GM04504 (cell line): ENCODE data around the gene DDIAS.
"Not testable (repeated sequence)": the region's sequence is repeated elsewhere in the genome, so short reads cannot be mapped to it uniquely, and the experiment has no call there.

Experiments
- DNase-seq: peaks from one replicate; pipeline ENCODE4 v3.0.0-alpha.2; 2012; ENCODE audit warnings: low read depth

DDIAS gene, protein sequence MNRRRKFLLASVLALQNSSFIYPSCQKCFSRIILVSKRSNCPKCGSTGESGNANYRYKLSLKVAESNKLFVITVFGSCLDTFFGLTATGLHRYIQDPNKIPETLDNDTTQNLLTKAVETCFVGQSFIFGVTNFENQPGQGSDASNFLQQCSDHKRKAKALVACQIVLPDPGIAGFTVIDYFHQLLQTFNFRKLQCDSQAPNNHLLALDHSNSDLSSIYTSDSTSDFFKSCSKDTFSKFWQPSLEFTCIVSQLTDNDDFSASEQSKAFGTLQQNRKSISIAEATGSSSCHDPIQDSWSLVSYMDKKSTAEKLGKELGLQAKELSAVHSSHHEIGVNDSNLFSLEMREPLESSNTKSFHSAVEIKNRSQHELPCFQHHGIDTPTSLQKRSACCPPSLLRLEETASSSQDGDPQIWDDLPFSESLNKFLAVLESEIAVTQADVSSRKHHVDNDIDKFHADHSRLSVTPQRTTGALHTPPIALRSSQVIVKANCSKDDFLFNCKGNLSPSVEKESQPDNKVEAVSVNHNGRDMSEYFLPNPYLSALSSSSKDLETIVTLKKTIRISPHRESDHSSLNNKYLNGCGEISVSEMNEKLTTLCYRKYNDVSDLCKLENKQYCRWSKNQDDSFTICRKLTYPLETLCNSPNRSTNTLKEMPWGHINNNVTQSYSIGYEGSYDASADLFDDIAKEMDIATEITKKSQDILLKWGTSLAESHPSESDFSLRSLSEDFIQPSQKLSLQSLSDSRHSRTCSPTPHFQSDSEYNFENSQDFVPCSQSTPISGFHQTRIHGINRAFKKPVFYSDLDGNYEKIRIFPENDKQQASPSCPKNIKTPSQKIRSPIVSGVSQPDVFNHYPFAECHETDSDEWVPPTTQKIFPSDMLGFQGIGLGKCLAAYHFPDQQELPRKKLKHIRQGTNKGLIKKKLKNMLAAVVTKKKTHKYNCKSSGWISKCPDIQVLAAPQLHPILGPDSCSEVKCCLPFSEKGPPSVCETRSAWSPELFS

DNA sequence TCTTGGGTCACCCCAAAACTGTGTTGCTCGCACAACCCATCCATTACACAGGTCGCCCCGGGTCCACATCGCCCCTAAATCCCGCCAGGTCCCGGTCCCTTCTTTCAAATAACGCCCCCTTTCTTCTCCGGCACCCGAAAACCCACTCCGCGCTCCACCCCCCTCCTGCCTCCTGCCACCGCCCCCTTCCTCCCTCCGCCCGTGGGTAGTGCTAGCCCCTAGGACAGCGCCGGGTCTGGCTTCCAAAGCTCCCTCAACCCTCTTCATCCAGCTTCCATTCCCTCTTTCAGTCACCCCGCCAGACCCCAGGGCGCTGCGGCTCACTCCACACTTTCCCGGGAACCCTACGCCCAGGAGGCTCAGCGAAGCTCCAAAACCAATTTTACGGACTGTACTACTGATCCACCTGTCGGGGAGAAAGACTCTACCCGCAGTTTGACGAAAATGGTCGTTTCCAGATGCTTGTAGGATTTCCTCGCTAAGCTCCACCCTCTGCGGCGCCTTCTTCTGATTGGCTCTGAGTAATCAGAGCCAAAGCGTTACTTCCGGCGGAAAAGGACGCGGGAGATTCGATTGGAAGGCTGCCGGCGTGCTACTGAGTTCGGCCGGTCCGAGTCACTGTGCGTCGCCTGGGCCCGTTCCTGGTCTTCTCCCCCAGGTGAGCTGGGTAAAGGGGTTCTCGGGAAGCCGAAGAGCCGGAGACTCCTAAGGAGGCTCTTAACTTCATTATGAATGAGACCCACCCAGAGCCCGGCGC, at the start of gene DDIAS:
Gene DDIAS, plus strand, starts transcription at position 572 of the 757 bp plus-strand sequence. CDS start 13,003 bp downstream, outside the sequence.
- DNase-seq: peak; percentile 95

DNA sequence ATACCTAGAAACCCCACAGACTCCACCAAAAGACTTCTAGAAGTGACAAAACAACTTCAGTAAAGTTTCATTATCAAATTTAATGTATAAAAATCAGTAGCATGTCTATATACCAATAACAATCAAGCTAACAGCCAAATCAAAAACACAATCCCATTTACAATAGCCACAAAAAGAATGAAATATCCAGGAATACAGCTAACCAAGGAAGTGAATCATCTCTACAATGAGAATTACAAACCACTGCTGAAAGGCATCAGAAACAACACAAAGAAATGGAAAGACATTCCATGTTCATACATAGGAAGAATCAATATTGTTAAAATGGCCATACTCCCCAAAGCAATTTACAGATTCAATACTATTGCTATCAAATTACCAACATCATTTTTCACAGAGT, 47.3 kb upstream of the DDIAS start:
- no peak for DNase-seq

DNA sequence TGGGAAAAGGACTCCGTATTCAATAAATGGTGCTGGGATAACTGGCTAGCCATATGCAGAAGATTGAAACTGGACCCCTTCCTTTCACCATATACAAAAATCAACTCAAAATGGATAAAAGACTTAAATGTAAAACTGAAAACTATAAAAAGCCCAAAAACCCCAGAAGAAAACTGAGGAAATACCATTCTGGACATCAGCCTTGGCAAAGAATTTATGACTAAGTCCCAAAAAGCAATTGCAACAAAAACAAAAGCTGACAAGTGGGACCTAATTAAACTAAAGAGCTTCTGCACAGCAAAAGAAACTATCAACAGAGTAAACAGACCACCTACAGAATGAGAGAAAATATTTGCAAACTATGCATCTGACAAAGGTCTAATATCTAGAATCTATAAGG, 46.6 kb upstream of the DDIAS start:
- not testable (repeated sequence) for DNase-seq

DNA sequence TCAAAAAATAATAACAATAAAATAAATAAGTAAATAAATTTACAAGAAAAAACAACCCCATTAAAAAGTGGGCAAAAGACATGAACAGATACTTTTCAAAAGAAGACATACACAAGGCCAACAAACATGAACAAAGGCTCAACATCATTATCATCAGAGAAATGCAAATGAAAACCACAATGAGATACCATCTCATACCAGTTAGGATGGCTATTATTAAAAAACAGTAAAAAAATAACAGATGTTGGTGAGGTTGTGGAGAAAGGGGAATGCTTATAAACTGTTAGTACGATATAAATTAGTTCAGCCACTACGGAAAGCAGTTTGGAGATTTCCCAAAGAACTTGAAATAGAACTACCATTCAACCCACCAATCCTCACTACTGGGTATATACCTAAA, 45.9 kb upstream of the DDIAS start:
- DNase-seq: peak; percentile 6

DNA sequence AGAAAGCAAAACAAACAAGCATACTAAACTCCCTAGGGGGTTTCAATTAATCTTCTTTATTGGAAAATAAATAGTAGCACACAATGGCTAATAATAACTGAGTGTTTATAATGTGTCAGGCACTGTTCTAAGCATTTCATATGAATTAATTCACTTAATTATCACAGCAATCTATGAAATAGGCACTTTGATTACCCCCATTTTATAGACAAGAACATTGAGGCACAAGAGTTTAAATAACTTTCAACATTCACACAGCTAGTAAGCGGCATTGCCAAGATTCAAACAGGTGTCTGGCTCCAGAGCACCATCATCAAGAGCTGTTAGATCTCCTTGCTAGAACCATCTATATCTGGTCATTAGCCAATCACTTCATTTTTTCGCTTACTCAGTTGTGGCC, 44.4 kb upstream of the DDIAS start:
- no peak for DNase-seq

DNA sequence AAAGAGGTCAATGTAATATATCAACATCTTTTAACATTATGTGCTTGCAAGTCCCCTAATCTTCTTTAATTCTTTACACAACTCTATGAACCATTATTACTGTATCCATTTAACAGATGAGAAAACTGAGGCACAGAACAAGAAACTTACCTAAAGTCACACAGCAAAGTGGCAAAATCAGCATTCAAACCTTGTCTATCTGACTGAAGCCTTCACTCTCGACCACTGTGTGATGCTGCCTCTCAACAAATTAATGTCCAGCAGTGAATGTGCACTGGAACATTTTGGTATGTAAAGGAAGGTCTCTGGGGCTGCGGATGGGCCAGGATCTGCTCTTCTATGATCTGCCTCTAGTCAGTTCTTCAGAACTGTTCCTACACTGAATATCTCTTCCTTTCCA, 43.4 kb upstream of the DDIAS start:
- peak; percentile 6 for DNase-seq

DNA sequence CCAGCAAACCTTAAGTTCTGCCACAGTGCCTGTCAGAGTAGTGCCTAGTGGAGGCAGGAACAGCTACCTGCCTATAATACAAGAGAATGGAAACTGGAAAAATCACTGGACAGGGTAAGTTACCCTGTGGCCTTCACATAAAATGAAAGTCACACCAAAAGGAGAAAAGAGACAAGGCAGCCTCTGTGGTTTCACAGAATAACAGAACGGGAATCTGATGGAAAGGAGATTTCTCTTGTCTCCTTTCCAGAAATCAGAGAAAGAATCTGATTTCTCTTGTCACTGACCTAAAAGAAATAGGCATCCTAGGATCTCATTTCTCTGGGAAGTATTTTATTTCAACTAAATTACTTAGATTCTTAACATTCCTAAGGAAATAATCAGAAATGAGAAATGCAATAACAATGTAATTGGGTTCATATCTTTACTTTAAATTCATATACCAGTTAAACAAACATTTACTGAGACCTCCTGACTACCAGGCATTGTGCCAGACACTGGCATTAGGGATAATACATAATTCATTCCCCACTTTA, 42.9 kb upstream of the DDIAS start:
- DNase-seq: peak; percentile 24

DNA sequence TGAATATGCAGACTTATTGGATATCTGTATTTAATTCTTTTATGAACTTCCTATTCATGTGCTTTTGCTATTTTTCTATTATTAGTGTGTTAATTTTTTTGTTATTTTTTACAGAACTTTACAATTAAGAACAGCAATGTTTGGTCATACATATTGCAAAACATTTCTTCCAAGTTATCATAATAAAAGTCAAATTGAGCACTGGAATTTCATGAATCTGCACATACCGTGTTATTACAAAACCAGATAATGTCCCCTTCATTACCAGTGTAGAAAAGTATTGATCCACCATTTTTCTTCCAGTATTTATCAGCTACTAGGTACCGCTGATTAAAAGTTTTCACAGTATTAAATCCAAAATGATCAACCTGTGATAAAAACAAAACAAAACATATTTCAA, 41.8 kb upstream of the DDIAS start:
- DNase-seq: no peak

DNA sequence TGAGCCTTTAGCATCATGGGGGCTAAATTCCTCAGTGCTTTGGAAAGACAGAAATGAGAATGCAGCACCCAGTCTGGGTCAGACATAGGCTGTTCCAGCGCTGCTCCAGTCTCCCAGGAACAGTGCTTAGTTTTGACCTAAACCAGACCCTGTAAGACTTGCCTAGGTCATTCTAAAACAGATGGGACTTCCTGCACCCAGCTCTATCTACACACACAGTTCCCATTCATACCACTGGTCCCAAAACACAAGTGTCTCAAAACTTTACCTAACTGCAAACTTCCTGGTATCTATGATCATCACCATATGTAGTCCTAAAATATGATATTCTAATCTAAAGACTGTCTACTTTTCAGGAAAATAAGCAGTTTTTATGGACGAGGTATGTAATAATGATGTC, 39.2 kb upstream of the DDIAS start:
- no peak for DNase-seq

DNA sequence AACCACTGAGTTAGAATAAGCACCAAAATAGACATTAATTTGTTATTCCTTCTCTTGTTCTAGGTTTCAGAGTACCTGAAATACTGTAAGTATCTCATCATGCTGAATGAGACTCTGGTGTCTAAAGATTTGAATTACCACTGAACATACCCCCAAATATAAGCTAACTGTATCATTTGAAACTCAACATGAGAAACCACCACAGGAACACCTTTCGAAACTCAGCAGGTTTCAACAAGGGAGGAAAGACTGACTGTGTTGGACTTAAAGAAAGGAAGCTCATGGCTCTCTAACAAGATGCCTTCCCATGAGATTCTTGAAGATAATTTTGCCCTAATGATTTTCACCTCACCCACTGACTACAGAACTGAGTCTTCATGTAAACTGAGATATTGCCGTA, 38.3 kb upstream of the DDIAS start:
- no peak for DNase-seq

DNA sequence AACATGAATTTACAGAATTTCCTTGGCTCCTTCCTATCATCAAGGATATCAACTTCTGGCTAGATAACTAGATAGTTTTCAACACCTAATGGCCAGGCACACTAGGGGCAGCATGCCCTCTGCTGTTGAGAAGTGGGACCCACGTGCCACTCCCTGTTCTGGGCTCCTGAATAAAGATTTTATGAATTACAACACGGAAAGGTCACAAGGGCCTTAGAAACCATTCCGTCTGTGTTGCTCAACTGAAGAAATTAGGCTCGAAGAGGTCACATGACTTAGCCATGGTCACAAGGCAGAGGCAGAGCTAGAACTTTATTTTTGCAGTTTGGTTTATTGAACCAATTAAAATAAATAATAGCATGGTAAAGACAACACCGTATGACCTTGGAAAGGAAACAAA, 37.3 kb upstream of the DDIAS start:
- peak; percentile 20 for DNase-seq

DNA sequence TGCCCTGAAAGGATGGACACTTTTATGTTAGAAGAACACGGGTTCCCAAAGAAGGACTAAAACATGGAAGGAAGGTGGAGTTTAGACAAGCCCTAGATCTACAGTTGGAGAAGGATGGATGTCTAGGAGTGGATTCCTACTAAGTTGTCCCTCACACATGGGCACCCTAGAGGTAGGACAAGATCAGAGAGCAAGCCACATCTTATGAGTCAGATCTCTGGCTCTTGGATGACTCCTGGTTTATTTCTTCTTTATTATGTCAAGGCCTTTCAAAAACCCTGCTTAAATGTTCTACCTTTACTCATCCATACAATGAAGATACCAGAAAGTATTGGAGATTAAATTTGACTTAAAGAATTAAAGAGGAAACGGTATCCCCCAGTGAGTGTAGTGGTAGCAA, 35.7 kb upstream of the DDIAS start:
- DNase-seq: peak; percentile 8

DNA sequence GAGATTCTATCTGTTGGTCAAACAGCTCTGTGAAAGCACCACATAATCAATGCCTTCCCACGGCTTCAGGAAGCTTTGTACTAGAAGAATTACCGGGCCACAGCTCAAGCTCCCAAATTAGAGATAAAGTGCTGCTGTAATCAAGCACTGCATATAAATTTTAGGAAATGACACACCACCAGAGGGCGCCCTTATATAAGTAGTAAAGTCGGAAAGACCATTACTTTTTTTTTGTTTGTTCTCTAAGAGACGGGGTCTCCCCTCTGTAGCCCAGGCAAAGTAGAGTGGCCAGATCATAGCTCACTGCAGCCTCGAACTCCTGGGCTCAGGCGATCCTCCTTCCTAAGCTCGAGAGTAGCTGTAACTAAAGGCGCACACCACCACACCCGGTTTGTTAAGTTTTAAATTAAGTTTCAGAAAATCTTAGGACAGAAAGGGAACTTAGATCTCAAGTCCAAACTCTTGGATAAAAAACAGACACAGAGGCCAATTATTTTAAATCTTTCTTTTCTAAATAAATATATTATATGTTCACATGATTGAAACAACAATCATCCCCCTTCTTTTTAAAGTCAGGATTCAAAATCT, 33.9 kb upstream of the DDIAS start:
- DNase-seq: peak; percentile 36

DNA sequence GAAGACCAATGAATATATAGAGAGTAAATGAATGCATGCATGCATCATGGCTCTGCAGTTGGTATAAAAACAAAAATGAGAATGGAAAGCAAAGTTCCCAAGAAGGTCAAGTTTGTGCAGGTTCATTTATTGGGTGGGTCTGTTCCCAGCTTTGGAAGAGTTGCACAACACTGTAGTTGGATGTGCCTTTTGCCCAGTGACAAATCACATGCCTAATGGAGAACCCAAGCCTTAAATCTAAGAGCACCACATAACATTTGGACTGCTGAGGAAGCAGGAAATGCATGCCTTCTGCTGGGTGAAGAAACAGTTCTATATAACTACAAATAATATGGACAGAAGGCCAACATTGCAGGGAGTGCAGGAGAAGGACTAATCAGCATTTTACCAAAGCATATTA, 31.9 kb upstream of the DDIAS start:
- no peak for DNase-seq

DNA sequence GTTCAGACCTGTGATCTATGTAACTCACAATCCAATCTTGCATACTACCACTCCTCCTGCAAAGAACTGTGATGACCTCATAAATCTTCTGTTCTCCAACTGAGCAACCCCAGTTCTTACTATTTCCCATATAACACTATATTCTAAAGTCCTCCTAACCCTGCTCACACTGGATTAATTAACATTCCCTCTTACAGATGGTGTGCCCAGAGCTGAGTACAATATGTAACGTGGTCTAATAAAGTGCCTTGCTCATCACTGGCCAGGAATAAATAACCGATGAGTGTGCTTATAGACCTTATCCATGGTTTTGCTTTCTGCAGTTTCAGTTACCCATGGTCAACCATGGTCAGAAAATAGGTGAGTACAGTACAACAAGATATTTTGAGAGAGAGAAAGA, 29.9 kb upstream of the DDIAS start:
- peak; percentile 32 for DNase-seq

DNA sequence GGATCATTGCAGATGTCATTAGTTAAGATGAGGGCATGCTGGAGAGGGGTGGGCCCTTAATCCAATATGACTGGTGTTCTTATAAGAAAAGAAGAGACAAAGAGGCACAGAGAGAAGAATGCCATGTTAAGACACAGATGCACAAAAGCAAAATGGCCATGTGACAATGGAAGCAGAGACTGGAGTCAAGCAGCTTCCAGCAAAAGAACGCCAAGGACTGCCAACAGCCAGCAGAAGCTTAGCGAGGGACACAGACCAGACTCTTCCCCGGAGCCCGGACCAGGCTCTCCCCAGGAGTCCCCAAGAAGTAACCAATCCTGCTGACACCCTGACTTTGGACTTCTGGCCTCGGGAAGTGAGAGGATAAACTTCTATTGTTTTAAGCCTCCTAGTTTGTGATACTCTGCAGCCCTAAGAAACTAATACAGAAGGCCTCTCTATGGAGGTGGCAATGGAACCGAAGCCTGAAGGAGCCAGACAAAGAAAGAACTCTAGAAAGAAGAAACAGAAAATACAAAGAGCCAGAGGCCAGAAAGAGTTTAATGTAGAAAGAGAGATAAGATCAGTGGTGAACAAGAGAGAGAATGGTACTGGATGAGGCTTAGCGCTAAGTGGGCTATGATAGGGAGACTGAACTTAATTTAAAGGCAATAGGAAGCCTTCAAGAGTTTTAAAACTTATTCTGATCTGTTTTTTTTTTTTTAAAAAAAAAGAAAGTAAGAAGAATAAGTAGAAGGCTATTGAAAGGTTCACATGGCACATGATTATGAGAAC, 29.0 kb upstream of the DDIAS start:
- no peak for DNase-seq

DNA sequence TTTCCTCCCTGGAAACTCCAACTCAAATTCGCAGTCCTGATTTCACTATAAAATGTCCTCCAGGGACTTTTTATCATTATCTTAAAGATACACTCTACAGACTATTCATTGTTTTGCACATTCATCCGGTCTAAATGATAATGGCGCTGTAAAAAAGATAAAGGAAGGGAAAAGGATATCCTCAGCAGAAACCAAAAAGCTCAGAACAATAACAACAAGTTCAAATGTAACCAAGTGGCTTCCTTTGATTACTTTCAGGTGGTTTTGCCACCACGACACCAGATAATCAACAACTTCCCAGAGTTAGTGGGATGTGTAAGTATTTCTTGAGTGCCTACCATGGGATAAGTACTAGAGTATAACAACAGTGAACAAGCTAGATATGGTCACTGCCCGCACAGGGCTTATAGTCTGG, 27.6 kb upstream of the DDIAS start:
- DNase-seq: no peak

DNA sequence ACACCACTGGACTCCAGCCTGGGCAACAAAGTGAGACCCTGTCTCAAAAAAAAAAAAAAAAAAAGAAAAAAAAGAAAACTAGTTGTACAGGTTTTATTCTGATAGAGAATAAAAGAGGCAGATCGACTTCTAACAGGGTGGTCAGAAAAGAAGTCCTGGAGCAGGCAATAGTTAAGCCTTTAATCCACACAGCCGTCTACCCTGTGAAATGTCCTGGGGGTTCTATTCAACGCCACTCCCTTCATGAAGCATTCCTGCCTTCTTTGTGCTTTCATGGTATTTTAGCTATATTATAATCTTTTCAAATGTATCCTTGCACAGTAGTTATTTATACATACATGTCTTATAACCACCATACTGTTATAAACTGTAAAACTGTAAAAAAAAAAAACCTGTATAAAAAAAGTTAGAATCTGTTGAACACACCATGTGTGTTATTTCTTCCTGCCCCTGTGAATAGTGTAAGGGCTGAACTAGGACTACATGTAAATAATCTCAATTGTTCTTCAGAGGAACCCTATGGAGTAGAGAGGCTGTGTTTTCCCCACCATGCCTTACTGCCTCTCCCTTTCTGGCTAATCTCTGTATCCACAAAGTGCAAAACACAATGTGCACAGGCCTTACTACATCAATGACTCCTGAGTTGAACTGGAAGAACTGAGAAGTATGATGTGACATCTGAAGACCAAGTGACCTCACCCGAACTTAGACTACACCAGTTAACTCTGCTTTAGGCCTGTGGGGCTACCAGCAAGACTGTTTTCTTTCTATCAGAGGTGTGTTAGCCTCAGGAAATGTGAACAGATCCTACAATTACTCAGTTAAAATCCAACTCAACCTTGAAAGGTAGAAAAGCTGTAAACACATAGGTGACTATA, 26.7 kb upstream of the DDIAS start:
- no peak for DNase-seq

DNA sequence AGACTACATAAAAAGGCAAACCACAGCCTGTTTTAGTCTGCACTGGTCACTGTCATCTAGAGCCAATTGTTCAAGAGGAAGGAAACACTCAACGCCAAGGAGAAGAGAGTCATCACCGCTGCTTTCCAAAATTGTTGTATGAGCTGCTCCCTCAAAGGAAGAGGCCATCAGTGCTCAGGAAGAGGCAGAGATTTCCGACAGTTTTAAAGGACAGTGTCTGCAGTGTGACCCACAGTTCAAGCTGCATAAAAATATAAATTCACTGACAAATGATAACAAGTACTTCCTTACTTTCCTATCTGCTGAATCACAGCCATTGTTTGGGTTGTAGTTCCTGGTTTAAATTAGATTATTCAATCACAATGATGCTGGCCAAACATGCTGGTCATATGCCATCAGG, 17.7 kb upstream of the DDIAS start:
- no peak for DNase-seq
